Measurements from ENCODE around the gene RPL11.

The RPL11 gene

GRCh38 chr1:23696335-23696989, 4.9 kb downstream of the RPL11 start:
- no peak for DNase-seq (ENCODE audit: extremely low read depth, low read depth)
- peak overlapping the region; percentile 88 for H3K4me3 ChIP-seq (replicated peaks; ENCODE audit: low read depth, low read length)
- no peak for TF ChIP-seq CTCF (IDR thresholded peaks at IDR 0.05; ENCODE audit: low read depth, low read length, missing control alignments)

GRCh38 chr1:23698466-23698865, 6.9 kb downstream of the RPL11 start:
- DNase-seq (ENCODE audit: extremely low read depth, low read depth), result no peak
- no peak for TF ChIP-seq CTCF (IDR thresholded peaks at IDR 0.05; ENCODE audit: low read depth, low read length, missing control alignments)
- H3K4me3 ChIP-seq (replicated peaks; ENCODE audit: low read depth, low read length), result no peak overlapping the region

- no peak for DNase-seq (ENCODE audit: extremely low read depth, low read depth)
- TF ChIP-seq CTCF (IDR thresholded peaks at IDR 0.05; ENCODE audit: low read depth, low read length, missing control alignments), result no peak
- no peak overlapping the region for H3K4me3 ChIP-seq (replicated peaks; ENCODE audit: low read depth, low read length)
Measured at GRCh38 chr1:23699280-23700179, 7.9 kb downstream of the RPL11 start.

GRCh38 chr1:23701310-23701709, 9.7 kb downstream of the RPL11 start:
- no peak overlapping the region for H3K4me3 ChIP-seq (replicated peaks; ENCODE audit: low read depth, low read length)
- DNase-seq (ENCODE audit: extremely low read depth, low read depth), result no peak

GRCh38 chr1:23701996-23702395, 10.4 kb downstream of the RPL11 start:
- H3K4me3 ChIP-seq (replicated peaks; ENCODE audit: low read depth, low read length), result no peak overlapping the region
- no peak for TF ChIP-seq CTCF (IDR thresholded peaks at IDR 0.05; ENCODE audit: low read depth, low read length, missing control alignments)
- DNase-seq (ENCODE audit: extremely low read depth, low read depth), result no peak

More at GRCh38 chr1:23701310-23701709, 9.7 kb downstream of the RPL11 start:
- no peak for TF ChIP-seq CTCF (IDR thresholded peaks at IDR 0.05; ENCODE audit: low read depth, low read length, missing control alignments)

GRCh38 chr1:23704834-23705495, 13.4 kb downstream of the RPL11 start:
- no peak for TF ChIP-seq CTCF (IDR thresholded peaks at IDR 0.05; ENCODE audit: low read depth, low read length, missing control alignments)
- no peak overlapping the region for H3K4me3 ChIP-seq (replicated peaks; ENCODE audit: low read depth, low read length)
- DNase-seq (ENCODE audit: extremely low read depth, low read depth), result no peak
